ENCODE data around the gene TET2.

The TET2 gene

GRCh38 chr4:105232374-105232773 is 85.7 kb downstream of the TET2 start:
- no peak for DNase-seq (ENCODE audit: low read depth in 4 of 4, low spot score in 1 of 4)

- no peak for DNase-seq (ENCODE audit: low read depth in 4 of 4, low spot score in 1 of 4)
These were observed 87.9 kb downstream of the TET2 start for GRCh38 chr4:105234582-105234981.

- no peak for DNase-seq (ENCODE audit: low read depth in 4 of 4, low spot score in 1 of 4)
These were observed 89.7 kb downstream of the TET2 start for GRCh38 chr4:105236202-105236915.

GRCh38 chr4:105236916-105237311 is 90.2 kb downstream of the TET2 start:
- no peak for DNase-seq (ENCODE audit: low read depth in 4 of 4, low spot score in 1 of 4)

- DNase-seq (ENCODE audit: low read depth in 4 of 4, low spot score in 1 of 4) = no peak
These were observed 93.4 kb downstream of the TET2 start for GRCh38 chr4:105240037-105240436.

- no peak for DNase-seq (ENCODE audit: low read depth in 4 of 4, low spot score in 1 of 4)
These were observed 94.8 kb downstream of the TET2 start for GRCh38 chr4:105241451-105241850.

- DNase-seq (ENCODE audit: low read depth in 4 of 4, low spot score in 1 of 4) = no peak
These were observed 96.8 kb downstream of the TET2 start for GRCh38 chr4:105243446-105243845.

- DNase-seq (ENCODE audit: low read depth in 4 of 4, low spot score in 1 of 4) = no peak
These were observed 100.0 kb downstream of the TET2 start for GRCh38 chr4:105246712-105247111.

GRCh38 chr4:105248613-105249012 is 101.9 kb downstream of the TET2 start:
- DNase-seq (ENCODE audit: low read depth in 4 of 4, low spot score in 1 of 4) = no peak

GRCh38 chr4:105257817-105258495 is 111.3 kb downstream of the TET2 start:
- DNase-seq (ENCODE audit: low read depth in 4 of 4, low spot score in 1 of 4) = no peak

- DNase-seq (ENCODE audit: low read depth in 4 of 4, low spot score in 1 of 4) = no peak
These were observed 119.0 kb downstream of the TET2 start for GRCh38 chr4:105265689-105266088.

GRCh38 chr4:105267280-105267679 is 120.6 kb downstream of the TET2 start:
- DNase-seq (ENCODE audit: low read depth in 4 of 4, low spot score in 1 of 4) = no peak

- DNase-seq (ENCODE audit: low read depth in 4 of 4, low spot score in 1 of 4) = no peak
These were observed 125.3 kb downstream of the TET2 start for GRCh38 chr4:105272002-105272401.

GRCh38 chr4:105273230-105273629 is 126.6 kb downstream of the TET2 start:
- no peak for DNase-seq (ENCODE audit: low read depth in 4 of 4, low spot score in 1 of 4)

- DNase-seq (ENCODE audit: low read depth in 4 of 4, low spot score in 1 of 4) = no peak
These were observed 127.4 kb downstream of the TET2 start for GRCh38 chr4:105274090-105274489.

GRCh38 chr4:105274504-105274903 is 127.8 kb downstream of the TET2 start:
- no peak for DNase-seq (ENCODE audit: low read depth in 4 of 4, low spot score in 1 of 4)

GRCh38 chr4:105276361-105277104 is 129.9 kb downstream of the TET2 start:
- no peak for DNase-seq (ENCODE audit: low read depth in 4 of 4, low spot score in 1 of 4)

GRCh38 chr4:105277702-105278101 is 131.0 kb downstream of the TET2 start:
- DNase-seq (ENCODE audit: low read depth in 4 of 4, low spot score in 1 of 4) = no peak

- no peak for DNase-seq (ENCODE audit: low read depth in 4 of 4, low spot score in 1 of 4)
These were observed 132.6 kb downstream of the TET2 start for GRCh38 chr4:105279314-105279713.

GRCh38 chr4:105280338-105281123 is 133.9 kb downstream of the TET2 start:
- no peak for DNase-seq (ENCODE audit: low read depth in 4 of 4, low spot score in 1 of 4)

- no peak for DNase-seq (ENCODE audit: low read depth in 4 of 4, low spot score in 1 of 4)
These were observed 134.4 kb downstream of the TET2 start for GRCh38 chr4:105281124-105281415.

- DNase-seq (ENCODE audit: low read depth in 4 of 4, low spot score in 1 of 4) = no peak
These were observed 135.8 kb downstream of the TET2 start for GRCh38 chr4:105282489-105282888.

Data from stimulated activated CD4-positive, alpha-beta T cell treated with anti-CD3 and anti-CD28 coated beads, Interleukin-1b, Interleukin-23, amount 100 ng/mL, for 24 hours (primary cell).